Endothelial cell of umbilical vein (primary cell): ENCODE results near the gene NEO1. TPM values are rescaled to one million over a fixed set of nuclear protein-coding genes. Genes with fewer than 3 reads are reported as not detected.

Source experiments
- BruUV-seq: library from RNA; stranded (reverse); fragments of 400-500 nt; replicated peaks from 2 replicates; lab custom pipeline; 2021; lab: Mats Ljungman, UMichigan
- CTCF ChIA-PET: fragments of 300-600, 350-600 bp; sonication (Branson Sonifier 250); formaldehyde crosslinking; loops from one replicate; lab custom pipeline; 2021; ENCODE audit warnings: antibody characterized with exemption, inconsistent platforms; lab: Charles Lee
- POLR2A ChIA-PET: fragments of 300-600, 350-600 bp; sonication (Branson Sonifier 250); formaldehyde crosslinking; loops from one replicate; lab custom pipeline; 2021; ENCODE audit warnings: antibody characterized with exemption, inconsistent platforms; lab: Charles Lee
- DNase-seq: peaks from one replicate; pipeline ENCODE4 v3.0.0-alpha.2; 2011; ENCODE audit warnings: low read depth, low spot score
- FAIRE-seq: peaks from 2 replicates; lab custom pipeline; 2011; peaks lifted over from hg19 to GRCh38; lab: Jason Lieb, UNC
- H2AFZ ChIP-seq: 2 replicates; pipeline ENCODE4 v1.6.0; 2012; ENCODE audit warnings: low read depth, low read length, control low read depth, inconsistent platforms
- H3K27ac ChIP-seq: 2 replicates; pipeline ENCODE4 v1.5.1; 2011; ENCODE audit warnings: low read depth, mild to moderate bottlenecking, control low read depth, low read length, moderate library complexity; ENCODE audit not compliant: insufficient read depth
- H3K27me3 ChIP-seq, 2 experiments: 2 replicates each; pipeline versions ENCODE4 v1.6.0 to v1.6.1; 2011; ENCODE audit warnings: low read length in 2 of 2, mixed read lengths in 1 of 2; ENCODE audit not compliant: control insufficient read depth in 2 of 2, insufficient read depth in 2 of 2
- H3K36me3 ChIP-seq, 2 experiments: 2 replicates in 1 of 2; 3 replicates in 1 of 2; pipeline ENCODE4 v1.5.1; 2011; ENCODE audit warnings: low read length in 2 of 2, mild to moderate bottlenecking in 1 of 2, moderate library complexity in 1 of 2; ENCODE audit not compliant: control insufficient read depth in 2 of 2, insufficient read depth in 2 of 2; ENCODE audit errors: extremely low read depth in 1 of 2
- H3K4me1 ChIP-seq: 3 replicates; pipeline ENCODE4 v1.5.1; 2011; ENCODE audit warnings: mild to moderate bottlenecking, low read length; ENCODE audit not compliant: control insufficient read depth, insufficient read depth; ENCODE audit errors: extremely low read depth
- H3K4me2 ChIP-seq: 2 replicates; pipeline ENCODE4 v1.6.1; 2011; ENCODE audit warnings: low read length, control low read depth, mixed read lengths; ENCODE audit not compliant: insufficient read depth
- H3K4me3 ChIP-seq, 3 experiments: fragments of 200-600 bp in 1 of 3; sonication (generic), shearing (Covaris generic) in 1 of 3; replicated peaks in 1 of 3; 2 replicates each; pipeline ENCODE4 v1.5.1; 2011 to 2016; ENCODE audit warnings: control low read depth in 3 of 3, low read length in 3 of 3, mild to moderate bottlenecking in 2 of 3, inconsistent platforms in 1 of 3, low read depth in 1 of 3, moderate library complexity in 1 of 3; ENCODE audit not compliant: insufficient read depth in 1 of 3
- H3K79me2 ChIP-seq: 2 replicates; pipeline ENCODE4 v1.6.0; 2012; ENCODE audit warnings: low read length, inconsistent platforms; ENCODE audit not compliant: control insufficient read depth, insufficient read depth
- H3K9ac ChIP-seq: replicated peaks from 2 replicates; pipeline ENCODE3; 2011; ENCODE audit warnings: low read length, control low read depth; ENCODE audit not compliant: insufficient read depth; ENCODE audit errors: extremely low read depth
- H3K9me1 ChIP-seq: replicated peaks from 3 replicates; pipeline ENCODE4 v1.6.0; 2011; ENCODE audit warnings: mild to moderate bottlenecking, low read length; ENCODE audit not compliant: control insufficient read depth, insufficient read depth; ENCODE audit errors: extremely low read depth
- H3K9me3 ChIP-seq: replicated peaks from 2 replicates; pipeline ENCODE4 v1.5.1; 2012; ENCODE audit warnings: low read length, inconsistent platforms; ENCODE audit not compliant: control insufficient read depth, insufficient read depth
- H4K20me1 ChIP-seq: replicated peaks from 2 replicates; pipeline ENCODE3; 2011; ENCODE audit warnings: mild to moderate bottlenecking, low read length; ENCODE audit not compliant: control insufficient read depth, insufficient read depth; ENCODE audit errors: extremely low read depth
- EZH2 ChIP-seq: IDR thresholded peaks from 2 replicates; pipeline ENCODE4 v1.6.1; 2012; ENCODE audit warnings: borderline replicate concordance, low read depth, mild to moderate bottlenecking, moderate library complexity, low read length, inconsistent platforms; ENCODE audit not compliant: severe bottlenecking
- FOS ChIP-seq: IDR thresholded peaks from 2 replicates; pipeline ENCODE4 v1.6.1; 2011; ENCODE audit warnings: mild to moderate bottlenecking, low read length, moderate library complexity, borderline replicate concordance; ENCODE audit not compliant: insufficient read depth
- GATA2 ChIP-seq: IDR thresholded peaks from 2 replicates; pipeline ENCODE4 v1.7.0; 2011; ENCODE audit warnings: low read depth, mild to moderate bottlenecking, moderate library complexity, mixed read lengths, low read length; ENCODE audit not compliant: insufficient read length, insufficient read depth
- JUN ChIP-seq: IDR thresholded peaks from 2 replicates; pipeline ENCODE4 v1.6.1; 2011; ENCODE audit warnings: borderline replicate concordance, low read depth; ENCODE audit not compliant: insufficient read length, insufficient read depth
- MYC ChIP-seq: IDR thresholded peaks from one replicate; pipeline ENCODE4 v1.6.1; 2011; ENCODE audit warnings: mild to moderate bottlenecking, low read depth, low read length
- POLR2A ChIP-seq: IDR thresholded peaks from 2 replicates; pipeline ENCODE4 v1.6.1; 2012; ENCODE audit warnings: low read depth, mild to moderate bottlenecking, control low read depth, low read length
- POLR2AphosphoS5 ChIP-seq: IDR thresholded peaks from 2 replicates; pipeline ENCODE4 v1.6.1; 2012; ENCODE audit warnings: low read depth, mild to moderate bottlenecking, control low read depth, low read length, moderate library complexity; ENCODE audit not compliant: insufficient read depth
- dilution Hi-C: fragments of 300-500 bp; cut with MboI; formaldehyde crosslinking; loops from one replicate; pipeline ENCODE4 v1.15.0; 2019; ENCODE audit warnings: low sequenced_read_pairs; ENCODE audit not compliant: extremely low pct_ligation_motif_present
- intact Hi-C: fragments of 100-400 bp; cut with micrococcal nuclease; formaldehyde crosslinking; loops from one replicate; pipeline ENCODE4 v1.10.0; 2022
- polyA plus RNA-seq, 4 experiments: library from polyadenylated mRNA; depleted of rRNA in 3 of 4; stranded (reverse) in 3 of 4; unstranded in 1 of 4; fragments of >200 nt; gene quantifications; 2 replicates each; pipeline versions ENCODE4 v1.2.1 to v1.2.3, GENCODE V29; 2011 to 2012; ENCODE audit warnings: missing spikeins in 1 of 4
- total RNA-seq: library from RNA; stranded (reverse); gene quantifications from 2 replicates; pipeline ENCODE4 v1.2.3, GENCODE V29; 2021
- TF ChIP-seq, protein P1 (sequence below): IDR thresholded peaks from 2 replicates; pipeline ENCODE4 v1.6.1; 2011; ENCODE audit not compliant: insufficient read depth, insufficient read length
- TF ChIP-seq, protein P2 (sequence below), 2 donors: IDR thresholded peaks; 1 replicate in 1 of 2; 2 replicates in 1 of 2; pipeline ENCODE4 v1.5.1; 2011; ENCODE audit warnings: low read length in 2 of 2, mild to moderate bottlenecking in 2 of 2, moderate library complexity in 2 of 2, control low read depth in 1 of 2, inconsistent platforms in 1 of 2, low read depth in 1 of 2; ENCODE audit not compliant: insufficient read depth in 1 of 2; ENCODE audit errors: extremely low read depth in 1 of 2

Gene NEO1
- total and polyA plus RNA-seq, 2 donors (not counting 3 experiments of a cell fraction or from before 2014, with no cell fraction given), result 0.12 to 0.35 TPM

DNA sequence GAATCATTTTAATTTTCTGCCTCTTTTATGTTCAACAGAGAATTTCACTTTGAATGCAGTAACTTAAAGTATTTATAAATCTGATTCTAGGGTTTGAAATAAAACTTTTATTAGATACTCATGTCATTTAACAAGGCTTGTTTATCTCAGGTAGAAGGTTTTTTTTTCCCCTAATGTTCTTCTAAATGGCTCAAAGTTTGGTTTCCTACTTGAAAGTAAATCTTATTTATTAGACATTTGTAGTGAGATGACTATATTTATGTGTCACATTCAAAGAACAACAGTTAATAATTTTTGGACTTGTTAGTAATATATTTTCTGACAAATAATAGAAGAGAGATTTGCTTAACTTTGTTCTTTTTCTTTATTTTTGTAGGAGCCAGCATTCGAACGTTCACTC lies 63.9 kb downstream of the NEO1 start:
- Histone ChIP-seq H3K4me3 (no peak overlapping the region), H3K4me1 (no peaks in the 10 kb centered on the region), H3K27ac (no peak overlapping the region), H2AFZ (no peak overlapping the region), H3K9me1 (no peaks in the 10 kb centered on the region), H3K9ac (no peak overlapping the region), H3K9me3 (no peaks in the 10 kb centered on the region), H3K79me2 (no peaks in the 10 kb centered on the region), H3K36me3 (no peaks in the 10 kb centered on the region), H4K20me1 (no peaks in the 10 kb centered on the region), H3K27me3 (peaks cover 6 to 7% of the 10 kb centered on the region in 2 experiments), H3K4me2 (no peak overlapping the region)
- TF ChIP-seq FOS (no peak), POLR2AphosphoS5 (no peak), GATA2 (no peak), MYC (no peak), EZH2 (no peak), JUN (no peak), POLR2A (no peak)
- TF ChIP-seq, protein P1, sequence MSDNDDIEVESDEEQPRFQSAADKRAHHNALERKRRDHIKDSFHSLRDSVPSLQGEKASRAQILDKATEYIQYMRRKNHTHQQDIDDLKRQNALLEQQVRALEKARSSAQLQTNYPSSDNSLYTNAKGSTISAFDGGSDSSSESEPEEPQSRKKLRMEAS, result no peak
- TF ChIP-seq, protein P2, sequence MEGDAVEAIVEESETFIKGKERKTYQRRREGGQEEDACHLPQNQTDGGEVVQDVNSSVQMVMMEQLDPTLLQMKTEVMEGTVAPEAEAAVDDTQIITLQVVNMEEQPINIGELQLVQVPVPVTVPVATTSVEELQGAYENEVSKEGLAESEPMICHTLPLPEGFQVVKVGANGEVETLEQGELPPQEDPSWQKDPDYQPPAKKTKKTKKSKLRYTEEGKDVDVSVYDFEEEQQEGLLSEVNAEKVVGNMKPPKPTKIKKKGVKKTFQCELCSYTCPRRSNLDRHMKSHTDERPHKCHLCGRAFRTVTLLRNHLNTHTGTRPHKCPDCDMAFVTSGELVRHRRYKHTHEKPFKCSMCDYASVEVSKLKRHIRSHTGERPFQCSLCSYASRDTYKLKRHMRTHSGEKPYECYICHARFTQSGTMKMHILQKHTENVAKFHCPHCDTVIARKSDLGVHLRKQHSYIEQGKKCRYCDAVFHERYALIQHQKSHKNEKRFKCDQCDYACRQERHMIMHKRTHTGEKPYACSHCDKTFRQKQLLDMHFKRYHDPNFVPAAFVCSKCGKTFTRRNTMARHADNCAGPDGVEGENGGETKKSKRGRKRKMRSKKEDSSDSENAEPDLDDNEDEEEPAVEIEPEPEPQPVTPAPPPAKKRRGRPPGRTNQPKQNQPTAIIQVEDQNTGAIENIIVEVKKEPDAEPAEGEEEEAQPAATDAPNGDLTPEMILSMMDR (IDR thresholded peaks at IDR 0.05; ENCODE audit: extremely low read depth in 1 of 2, insufficient read depth in 1 of 2, low read depth in 1 of 2, low read length in 2 of 2), result no peak
- peak; percentile 4 for FAIRE-seq
- CTCF ChIA-PET, result interaction anchor here (0.7 to 1.0 kb wide), 2 partner anchors 9 to 10 kb away, joined by 3 to 4 read pairs; no protein-coding TSS in a partner anchor
- dilution Hi-C loops (no loop called here), intact Hi-C loops (no loop called here)
- DNase-seq, result no peak
- no TSS peak for BruUV-seq
- POLR2A ChIA-PET, result no interaction called here
